HFF-Myc (cell line): ENCODE results near the gene DPY19L1.
"Not testable (repeated sequence)": the region's sequence is repeated elsewhere in the genome, so short reads cannot be mapped to it uniquely, and the experiment has no call there.

Source experiments
- DNase-seq: peaks from one replicate; pipeline ENCODE4 v3.0.0-alpha.2; 2011; ENCODE audit warnings: low read depth; ENCODE audit errors: extremely low read depth
- H3K4me3 ChIP-seq: replicated peaks from 2 replicates; pipeline ENCODE4 v1.5.1; 2011; ENCODE audit warnings: low read depth, mild to moderate bottlenecking, control low read depth, low read length
- TF ChIP-seq, protein P1 (sequence below): IDR thresholded peaks from 2 replicates; pipeline ENCODE4 v1.5.1; 2012; ENCODE audit warnings: mild to moderate bottlenecking, low read depth, low read length, control low read depth; ENCODE audit errors: missing control alignments

DPY19L1 gene

DNA sequence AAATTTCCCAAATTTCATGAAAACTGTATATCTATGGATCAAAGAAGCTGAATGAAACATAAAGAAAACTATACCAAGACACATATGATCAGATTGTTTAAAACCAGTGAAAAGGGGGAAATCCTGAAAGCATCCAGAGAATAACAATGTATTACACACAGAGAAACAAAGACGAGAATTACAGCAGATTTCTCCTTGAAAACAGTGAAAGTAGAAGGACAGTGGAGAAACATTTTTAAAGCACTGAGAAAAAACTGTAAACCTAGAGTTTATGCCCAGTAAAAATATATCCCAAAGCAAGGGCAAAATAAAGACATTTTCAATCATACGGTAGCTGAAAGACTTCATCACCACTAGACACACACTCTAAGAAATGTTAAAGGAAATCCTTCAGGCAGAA, 121.0 kb downstream of the DPY19L1 start:
- no peak for DNase-seq

DNA sequence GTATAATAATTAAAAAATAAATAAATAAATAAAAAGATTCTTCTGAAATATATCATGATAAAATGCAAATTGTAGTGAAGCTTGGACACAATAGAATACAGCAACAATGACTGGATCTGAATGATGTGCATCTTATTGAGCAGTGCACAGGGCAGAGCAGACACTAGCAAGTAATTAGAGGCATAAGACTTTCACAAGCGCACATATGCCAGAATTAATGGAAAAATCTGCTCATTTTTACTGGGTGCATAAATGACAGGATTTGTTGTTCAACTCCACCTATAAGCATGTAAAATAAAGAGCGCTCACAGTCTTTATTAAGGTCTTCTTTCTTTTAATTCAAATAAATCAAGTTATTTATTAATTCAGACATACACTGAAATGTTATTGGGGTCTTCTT, 125.0 kb downstream of the DPY19L1 start:
- TF ChIP-seq, protein P1, sequence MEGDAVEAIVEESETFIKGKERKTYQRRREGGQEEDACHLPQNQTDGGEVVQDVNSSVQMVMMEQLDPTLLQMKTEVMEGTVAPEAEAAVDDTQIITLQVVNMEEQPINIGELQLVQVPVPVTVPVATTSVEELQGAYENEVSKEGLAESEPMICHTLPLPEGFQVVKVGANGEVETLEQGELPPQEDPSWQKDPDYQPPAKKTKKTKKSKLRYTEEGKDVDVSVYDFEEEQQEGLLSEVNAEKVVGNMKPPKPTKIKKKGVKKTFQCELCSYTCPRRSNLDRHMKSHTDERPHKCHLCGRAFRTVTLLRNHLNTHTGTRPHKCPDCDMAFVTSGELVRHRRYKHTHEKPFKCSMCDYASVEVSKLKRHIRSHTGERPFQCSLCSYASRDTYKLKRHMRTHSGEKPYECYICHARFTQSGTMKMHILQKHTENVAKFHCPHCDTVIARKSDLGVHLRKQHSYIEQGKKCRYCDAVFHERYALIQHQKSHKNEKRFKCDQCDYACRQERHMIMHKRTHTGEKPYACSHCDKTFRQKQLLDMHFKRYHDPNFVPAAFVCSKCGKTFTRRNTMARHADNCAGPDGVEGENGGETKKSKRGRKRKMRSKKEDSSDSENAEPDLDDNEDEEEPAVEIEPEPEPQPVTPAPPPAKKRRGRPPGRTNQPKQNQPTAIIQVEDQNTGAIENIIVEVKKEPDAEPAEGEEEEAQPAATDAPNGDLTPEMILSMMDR = no peak
- no peak overlapping the region for H3K4me3 ChIP-seq
- DNase-seq = no peak

More for the DNA sequence above, 121.0 kb downstream of the DPY19L1 start:
- TF ChIP-seq, protein P1 = no peak
- no peak overlapping the region for H3K4me3 ChIP-seq

DNA sequence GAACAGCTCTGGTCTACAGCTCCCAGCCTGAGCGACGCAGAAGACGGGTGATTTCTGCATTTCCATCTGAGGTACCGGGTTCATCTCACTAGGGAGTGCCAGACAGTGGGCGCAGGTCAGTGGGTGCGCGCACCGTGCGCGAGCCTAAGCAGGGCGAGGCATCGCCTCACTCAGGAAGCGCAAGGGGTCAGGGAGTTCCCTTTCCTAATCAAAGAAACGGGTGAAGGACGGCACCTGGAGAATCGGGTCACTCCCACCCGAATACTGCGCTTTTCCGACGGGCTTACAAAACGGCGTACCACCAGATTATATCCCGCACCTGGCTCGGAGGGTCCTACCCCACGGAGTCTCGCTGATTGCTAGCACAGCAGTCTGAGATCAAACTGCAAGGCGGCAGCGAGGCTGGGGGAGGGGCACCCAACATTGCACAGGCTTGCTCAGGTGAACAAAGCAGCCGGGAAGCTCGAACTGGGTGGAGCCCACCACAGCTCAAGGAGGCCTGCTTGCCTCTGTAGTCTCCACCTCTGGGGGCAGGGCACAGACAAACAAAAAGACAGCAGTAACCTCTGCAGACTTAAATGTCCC, 130.9 kb downstream of the DPY19L1 start:
- H3K4me3 ChIP-seq, DNase-seq: not testable (repeated sequence)

DNA sequence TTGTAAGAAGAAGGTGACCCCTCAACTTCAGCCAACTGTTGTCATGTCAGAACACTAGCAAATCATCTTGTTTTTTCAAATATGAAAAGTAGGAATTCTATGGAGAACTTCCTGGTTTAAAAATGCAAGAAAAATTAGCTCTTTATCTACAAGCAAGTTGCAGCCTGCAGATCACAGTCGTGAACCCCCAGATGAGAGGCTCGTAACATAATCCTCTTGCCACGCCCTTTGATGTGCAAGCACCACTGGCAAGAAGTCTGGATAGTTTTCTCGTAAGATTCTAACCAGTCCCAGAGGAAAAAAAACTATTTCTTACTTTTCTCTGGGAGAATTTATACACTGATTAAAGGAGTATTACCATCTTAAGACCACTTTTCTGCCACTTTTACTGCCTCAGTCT, 132.3 kb downstream of the DPY19L1 start:
- TF ChIP-seq, protein P1 = no peak
- no peak overlapping the region for H3K4me3 ChIP-seq
- DNase-seq = no peak

DNA sequence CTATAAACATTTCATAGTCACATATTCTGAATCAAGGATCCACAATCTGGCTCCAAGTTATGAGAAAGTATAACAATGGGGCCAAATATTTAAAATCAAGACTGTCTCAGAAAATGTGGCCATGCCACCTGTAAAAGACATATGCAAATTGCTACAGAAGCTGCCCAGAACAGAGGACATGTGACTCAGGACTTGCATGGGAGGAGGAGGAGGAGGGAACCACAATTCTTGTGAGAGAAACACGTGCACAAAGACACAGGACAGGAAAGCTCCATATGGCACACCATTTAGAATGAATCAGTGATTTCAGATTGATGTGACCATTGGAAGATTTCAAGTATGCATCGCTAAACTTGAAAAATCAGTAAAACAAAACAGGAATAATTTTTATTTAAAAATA, 133.4 kb downstream of the DPY19L1 start:
- DNase-seq, H3K4me3 ChIP-seq: not testable (repeated sequence)

DNA sequence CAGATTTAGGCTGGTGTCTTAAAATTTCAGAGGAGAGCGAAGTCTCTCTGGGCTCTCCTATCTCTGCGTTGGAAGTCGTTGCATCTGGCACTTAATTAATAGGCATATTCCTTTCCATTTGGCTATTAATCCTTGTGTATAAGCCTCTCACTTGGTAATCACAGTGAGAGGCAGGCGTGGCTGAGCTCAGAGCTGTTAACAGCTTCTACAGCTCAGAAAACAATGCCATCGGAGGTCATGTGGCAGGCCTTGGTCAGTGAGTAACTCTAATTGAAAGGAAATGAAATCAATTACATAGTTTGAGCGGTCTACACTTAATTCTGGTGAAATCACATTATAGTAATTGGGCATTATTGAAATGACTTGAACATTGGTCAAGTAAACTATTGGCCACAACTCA, 135.1 kb downstream of the DPY19L1 start:
- no peak for DNase-seq
- TF ChIP-seq, protein P1 = no peak
- H3K4me3 ChIP-seq = no peak overlapping the region

DNA sequence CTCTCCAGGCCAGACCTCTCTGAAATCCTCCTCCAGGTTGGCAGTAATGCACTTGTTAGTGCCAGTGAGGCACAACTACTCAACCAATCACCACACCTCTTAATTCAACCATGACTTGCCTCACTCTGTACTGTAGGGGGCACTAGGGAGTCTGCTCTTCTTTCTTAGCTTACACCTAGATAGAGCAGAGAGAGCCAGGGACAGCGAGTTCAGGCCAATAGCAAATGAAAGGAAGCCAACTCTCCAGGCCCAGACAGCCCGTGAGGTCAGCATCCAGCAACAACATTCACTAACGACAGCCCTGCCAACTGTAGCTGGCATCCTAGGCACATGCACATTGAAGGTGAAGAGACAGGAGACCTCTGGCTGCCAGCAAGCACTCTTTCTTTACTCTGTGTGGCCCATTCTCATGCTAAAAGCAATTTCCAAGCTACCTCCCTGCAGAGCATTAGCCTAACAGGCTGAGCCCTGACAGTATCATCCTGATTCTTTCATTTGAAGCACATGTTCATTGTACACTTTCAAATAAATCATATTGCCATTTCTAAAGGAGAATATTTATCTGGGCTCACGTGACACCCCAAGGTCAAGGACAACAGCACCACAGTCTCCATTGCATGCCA, 136.3 kb downstream of the DPY19L1 start:
- H3K4me3 ChIP-seq = no peak overlapping the region
- DNase-seq = no peak
- TF ChIP-seq, protein P1 = peak; percentile 37

DNA sequence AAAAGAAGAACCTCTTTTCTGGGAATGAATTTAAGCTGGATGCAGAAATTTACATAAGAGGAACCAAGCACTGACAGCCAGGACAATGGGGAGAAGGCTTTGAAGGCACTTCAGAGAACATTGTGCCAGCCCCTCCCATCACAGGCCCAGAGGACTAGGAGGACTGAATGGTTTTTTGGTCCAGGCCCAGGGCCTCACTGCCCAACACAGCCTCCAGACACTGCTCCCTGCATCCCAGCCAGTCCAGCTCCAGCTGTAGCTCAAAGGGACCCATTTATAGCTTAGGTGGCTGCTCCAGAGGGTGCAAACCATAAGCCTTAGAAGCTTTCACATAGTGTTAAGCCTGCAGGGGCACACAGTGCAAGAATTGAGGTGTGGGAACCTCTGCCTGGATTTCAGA, 142.1 kb downstream of the DPY19L1 start:
- no peak overlapping the region for H3K4me3 ChIP-seq
- TF ChIP-seq, protein P1 = no peak

More for the DNA sequence above, 142.1 kb downstream of the DPY19L1 start:
- no peak for DNase-seq
